Measurements from ENCODE around the gene CFAP99.

CFAP99 gene

DNA sequence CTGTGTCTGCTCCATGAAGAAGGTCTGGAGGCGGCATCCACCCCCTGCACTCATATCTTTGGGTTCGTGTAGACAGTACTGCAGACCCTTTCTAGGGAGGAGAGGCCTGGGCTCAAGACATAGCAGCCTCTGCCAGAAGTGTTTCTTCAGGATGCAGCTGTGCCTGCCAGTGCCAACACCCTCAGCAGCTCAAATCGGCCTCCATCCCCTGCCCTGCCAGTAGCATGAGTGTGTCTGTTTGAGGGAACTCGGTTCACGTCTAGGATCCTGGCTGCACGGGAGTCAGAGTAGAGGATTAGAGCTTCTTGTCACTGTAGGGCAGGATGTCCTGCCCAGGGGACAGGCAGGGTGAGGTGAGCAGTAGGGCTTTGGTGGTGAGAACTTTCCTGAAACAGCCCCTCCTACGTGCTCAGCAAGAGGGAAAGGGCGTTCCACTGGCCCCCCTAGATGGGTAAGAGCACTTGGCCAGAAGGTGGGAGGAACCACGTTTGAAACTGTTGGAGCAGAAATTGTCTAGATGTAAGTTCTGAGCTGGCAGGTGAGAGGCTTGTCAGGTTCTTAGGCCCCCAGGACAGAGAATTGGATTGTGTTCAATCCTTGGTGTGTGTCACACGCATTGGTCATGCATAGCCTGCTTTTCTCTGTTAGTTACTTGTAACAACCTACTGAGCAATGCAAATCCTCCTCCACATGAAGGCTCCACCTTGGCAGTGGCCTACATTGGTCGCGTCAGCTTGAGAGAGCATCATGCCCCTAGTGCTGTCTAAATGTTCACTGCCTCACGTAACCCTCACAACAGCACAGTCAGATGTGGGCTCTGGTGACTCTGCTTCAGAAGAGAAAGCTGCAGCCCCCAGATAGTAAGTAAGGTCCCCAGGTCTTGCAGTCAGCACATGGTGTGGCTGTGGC is 91.8 kb downstream of the CFAP99 start:
- no peak for DNase-seq (ENCODE audit: low spot score)

DNA sequence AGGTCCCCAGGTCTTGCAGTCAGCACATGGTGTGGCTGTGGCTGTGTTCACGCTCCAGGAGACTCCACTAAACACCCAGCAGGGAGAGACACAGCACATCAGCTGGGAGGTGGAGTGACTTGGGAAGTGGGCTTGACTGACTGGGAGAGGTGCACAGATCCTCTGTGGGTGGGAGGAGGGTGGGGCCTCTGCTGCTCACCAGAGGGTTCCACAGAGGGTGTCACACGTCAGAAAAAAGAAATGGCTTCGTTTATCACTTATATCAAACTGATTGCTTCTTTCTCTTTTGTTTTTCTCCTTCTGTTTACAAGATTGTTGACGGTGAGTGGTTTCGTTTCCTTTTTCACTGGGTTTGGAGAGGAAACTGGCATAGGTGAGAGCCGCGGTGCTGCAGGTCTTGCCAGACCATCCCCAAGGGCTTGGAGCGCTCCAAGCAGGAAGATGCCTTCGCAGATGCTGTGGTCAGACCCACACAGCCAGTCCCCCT is 92.9 kb downstream of the CFAP99 start:
- DNase-seq (ENCODE audit: low spot score), result no peak
